ENCODE data around the gene RASSF4.

Gene RASSF4, protein sequence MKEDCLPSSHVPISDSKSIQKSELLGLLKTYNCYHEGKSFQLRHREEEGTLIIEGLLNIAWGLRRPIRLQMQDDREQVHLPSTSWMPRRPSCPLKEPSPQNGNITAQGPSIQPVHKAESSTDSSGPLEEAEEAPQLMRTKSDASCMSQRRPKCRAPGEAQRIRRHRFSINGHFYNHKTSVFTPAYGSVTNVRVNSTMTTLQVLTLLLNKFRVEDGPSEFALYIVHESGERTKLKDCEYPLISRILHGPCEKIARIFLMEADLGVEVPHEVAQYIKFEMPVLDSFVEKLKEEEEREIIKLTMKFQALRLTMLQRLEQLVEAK

GRCh38 chr10:44959247-44960087 is at the start of gene RASSF4:
Gene RASSF4, plus strand, starts transcription at chr10:44959802. Its CDS starts 10,401 bp downstream, at chr10:44970203.
- DNase-seq (ENCODE audit: low read depth in 1 of 2, low spot score in 1 of 2), result peak; percentile 85 to 90

- no peak for DNase-seq (ENCODE audit: low read depth in 1 of 2, low spot score in 1 of 2)
Observed at GRCh38 chr10:44909910-44910309, 49.7 kb upstream of the RASSF4 start.

GRCh38 chr10:44910602-44911001 is 49.0 kb upstream of the RASSF4 start:
- DNase-seq (ENCODE audit: low read depth in 1 of 2, low spot score in 1 of 2), result no peak

GRCh38 chr10:44911081-44911540 is 48.5 kb upstream of the RASSF4 start, which contains the start of gene TMEM72:
Gene TMEM72, plus strand, starts transcription at chr10:44911337. Its CDS starts 176 bp downstream, at chr10:44911513.
- no peak for DNase-seq (ENCODE audit: low read depth in 1 of 2, low spot score in 1 of 2)

- DNase-seq (ENCODE audit: low read depth in 1 of 2, low spot score in 1 of 2), result no peak
Observed at GRCh38 chr10:44911951-44912350, 47.7 kb upstream of the RASSF4 start.

DNA sequence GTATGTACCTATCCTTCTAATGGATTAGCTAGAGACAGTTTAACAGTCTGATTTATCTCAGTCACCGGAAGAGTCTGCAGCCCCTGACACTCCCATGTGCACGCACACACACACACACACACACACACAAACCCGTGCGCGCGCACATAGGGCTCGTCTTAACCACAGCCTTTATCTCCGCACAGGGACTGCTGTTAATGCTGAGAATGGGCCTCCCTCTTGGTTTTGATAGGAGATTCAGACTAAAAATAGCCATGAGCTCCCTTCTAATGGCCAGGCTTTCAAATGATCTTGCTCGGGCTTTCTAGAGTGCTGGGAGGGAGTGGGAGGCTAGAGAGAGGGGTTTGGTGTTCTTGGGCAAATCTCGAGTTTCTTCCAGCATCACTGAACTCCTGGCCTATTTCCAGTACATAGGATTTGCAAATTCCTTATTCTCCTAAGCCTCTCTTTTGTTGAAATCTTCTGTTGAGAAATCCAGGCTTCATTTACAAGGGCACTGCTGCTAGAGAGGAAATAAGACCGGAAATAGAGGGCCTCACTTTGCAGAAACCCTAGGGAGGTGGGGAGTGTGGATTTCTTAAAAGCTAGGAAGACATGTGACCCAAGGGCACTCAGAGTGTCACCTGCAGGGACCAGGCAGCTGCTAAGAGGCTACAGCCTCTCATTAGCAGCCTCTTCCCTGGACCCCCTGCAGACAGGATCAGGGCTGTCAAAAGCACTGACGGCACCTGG is 46.1 kb upstream of the RASSF4 start:
- no peak for DNase-seq (ENCODE audit: low read depth in 1 of 2, low spot score in 1 of 2)

DNA sequence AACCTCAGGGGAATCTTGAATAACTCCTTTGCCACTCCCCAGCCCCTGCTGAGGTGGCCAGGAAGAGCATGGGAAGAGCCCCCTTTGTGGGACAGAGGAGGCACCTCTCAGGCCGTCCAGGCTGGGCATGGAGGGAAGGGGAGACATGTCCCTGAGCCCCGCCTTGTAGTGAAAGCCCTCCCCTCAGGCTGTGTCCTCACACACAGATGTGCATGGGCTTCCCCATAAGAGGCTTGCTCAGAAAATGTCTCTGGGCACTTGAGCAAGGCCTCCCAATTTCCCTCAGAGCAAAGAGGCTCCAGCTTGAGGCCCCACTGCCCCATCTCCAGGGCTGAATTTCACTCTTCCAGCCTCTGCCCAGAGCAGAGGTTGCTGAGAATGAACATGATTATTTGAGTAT is 44.7 kb upstream of the RASSF4 start:
- DNase-seq (ENCODE audit: low read depth in 1 of 2, low spot score in 1 of 2), result no peak

DNA sequence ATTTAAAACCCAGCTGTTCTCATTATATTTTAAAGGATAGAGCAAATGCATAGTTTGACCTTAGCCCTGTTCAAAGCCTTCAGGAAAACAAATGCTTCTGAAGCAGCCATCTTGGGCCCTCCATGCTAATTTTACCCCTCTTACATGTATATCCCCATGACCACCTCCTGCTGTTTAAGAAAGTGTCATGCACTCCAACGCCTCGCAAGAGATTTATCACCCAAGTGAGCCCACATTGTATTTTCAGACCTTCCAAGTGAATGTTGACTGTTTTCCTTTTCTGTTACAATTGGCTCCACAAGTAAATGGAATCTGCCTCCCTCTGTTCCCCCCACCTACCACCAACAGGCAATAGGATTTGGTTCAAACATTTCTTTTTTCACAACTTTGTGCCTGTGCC is 43.2 kb upstream of the RASSF4 start:
- DNase-seq (ENCODE audit: low read depth in 1 of 2, low spot score in 1 of 2), result no peak

- DNase-seq (ENCODE audit: low read depth in 1 of 2, low spot score in 1 of 2), result no peak
Observed at GRCh38 chr10:44917848-44918247, 41.8 kb upstream of the RASSF4 start.

- no peak for DNase-seq (ENCODE audit: low read depth in 1 of 2, low spot score in 1 of 2)
Observed at GRCh38 chr10:44920252-44920651, 39.4 kb upstream of the RASSF4 start.

DNA sequence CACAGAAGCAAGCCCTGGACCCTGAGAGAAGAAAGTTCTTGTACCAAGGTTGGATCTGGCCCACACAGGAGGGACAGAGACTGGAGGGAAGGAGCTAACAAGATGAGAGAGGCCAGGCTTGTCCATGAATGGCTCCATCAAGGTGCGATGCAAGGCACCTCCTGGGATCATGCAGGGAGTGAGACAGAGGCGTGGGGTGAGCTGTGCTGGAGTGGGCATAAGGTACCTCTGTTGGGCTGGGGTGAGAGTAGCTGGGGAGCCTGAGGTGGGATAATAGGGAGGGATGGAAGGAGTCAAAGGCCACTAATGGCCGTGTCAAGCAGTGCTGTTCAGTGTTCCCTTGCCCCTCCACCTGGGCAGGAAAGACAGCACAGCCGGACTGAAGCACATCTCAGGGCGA is 38.5 kb upstream of the RASSF4 start:
- DNase-seq (ENCODE audit: low read depth in 1 of 2, low spot score in 1 of 2), result no peak

DNA sequence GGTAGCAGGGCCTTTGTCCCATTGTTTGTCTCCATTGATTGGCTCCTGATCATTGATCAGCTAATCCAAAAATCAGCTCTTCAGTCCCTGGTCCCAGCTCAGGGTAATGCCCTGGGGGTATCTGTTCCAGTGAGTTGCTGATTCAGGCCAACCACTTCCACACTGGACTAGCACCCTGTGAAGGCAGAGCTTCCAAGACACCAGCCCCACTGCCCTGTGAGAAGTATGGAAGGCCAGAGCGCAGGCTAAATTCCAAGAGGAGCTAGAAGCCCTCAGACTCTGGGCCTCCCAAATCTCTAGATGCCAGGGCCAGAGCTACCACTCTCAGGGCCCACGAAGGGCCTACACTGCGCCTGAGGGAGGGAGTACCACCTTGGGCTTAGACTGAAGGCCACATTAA is 38.1 kb upstream of the RASSF4 start:
- DNase-seq (ENCODE audit: low read depth in 1 of 2, low spot score in 1 of 2), result no peak

GRCh38 chr10:44922021-44922420 is 37.6 kb upstream of the RASSF4 start:
- DNase-seq (ENCODE audit: low read depth in 1 of 2, low spot score in 1 of 2), result no peak

DNA sequence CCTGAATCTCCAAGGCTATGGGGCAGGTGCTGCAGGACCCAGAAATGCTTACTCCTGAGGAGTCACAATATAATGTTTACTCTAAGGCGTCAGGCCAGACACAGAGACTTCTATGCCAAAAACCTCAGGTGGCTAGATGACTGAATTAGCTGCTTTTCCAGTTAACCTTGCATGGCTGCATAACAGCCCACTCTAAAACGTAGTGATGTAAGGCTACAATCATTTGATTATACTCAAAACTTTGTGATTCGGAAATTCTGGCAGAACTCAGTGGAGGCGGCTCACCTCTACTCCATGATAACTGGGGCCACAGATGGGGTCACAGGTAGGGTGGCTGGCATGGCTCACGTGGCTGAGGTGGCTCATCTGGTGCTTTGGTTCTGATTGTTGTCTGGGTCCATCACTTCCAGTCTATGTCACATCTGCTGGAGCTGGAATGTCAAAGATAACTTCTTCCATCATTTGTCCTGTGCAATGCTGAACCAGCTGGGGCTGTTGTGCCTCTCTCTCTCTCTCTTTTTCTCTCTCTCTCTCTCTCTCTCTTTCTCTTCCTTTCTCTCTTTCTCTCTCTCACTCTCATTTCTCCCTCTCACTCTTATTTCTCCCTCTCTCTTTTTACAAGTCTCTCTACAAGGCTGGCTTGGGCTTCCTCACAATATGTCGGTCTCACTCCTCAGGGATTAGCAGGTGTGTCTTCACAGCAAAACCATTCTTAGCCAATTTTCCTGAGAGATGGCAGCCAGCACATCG is 36.6 kb upstream of the RASSF4 start:
- no peak for DNase-seq (ENCODE audit: low read depth in 1 of 2, low spot score in 1 of 2)

DNA sequence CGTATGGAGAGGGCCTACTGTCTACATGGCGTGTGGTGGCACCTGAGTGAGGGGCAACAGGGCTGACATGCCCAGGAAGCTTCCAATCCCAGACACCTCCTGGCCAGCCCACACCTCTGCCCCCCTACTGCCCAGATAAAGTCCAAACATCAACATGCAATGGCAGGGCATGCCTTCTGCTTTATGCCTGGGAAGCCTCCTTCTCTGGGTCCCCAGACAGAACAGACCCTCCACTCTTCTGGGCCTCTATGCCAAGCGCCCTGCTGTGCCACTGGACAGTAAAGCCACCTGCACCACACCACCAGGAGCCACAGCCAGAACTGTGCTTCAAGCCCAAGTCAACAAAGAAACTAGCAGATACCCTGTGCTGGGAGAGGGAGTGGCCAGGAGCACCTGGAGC is 36.0 kb upstream of the RASSF4 start:
- DNase-seq (ENCODE audit: low read depth in 1 of 2, low spot score in 1 of 2), result no peak

- no peak for DNase-seq (ENCODE audit: low read depth in 1 of 2, low spot score in 1 of 2)
Observed at GRCh38 chr10:44924261-44925040, 35.2 kb upstream of the RASSF4 start.

DNA sequence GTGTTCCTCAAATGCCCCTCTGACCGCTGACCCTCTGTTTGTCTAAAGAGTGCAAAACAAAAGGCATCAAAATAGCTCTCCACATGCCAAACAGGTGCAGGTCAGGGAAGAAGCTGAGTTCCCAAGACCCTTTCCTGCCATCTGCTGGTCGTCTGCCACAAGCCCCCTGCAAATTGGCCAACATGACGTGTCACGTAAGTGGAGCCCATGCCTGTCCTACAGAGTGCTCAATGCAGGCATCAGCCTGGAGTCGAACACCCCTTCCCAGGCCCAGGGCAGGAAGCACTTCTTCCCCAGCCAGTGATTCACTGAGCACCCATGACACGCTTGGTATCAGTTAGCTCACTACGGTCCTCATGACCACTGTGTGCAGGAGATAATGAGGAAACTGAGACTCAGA is 34.4 kb upstream of the RASSF4 start:
- DNase-seq (ENCODE audit: low read depth in 1 of 2, low spot score in 1 of 2), result no peak

- no peak for DNase-seq (ENCODE audit: low read depth in 1 of 2, low spot score in 1 of 2)
Observed at GRCh38 chr10:44925811-44926750, 33.5 kb upstream of the RASSF4 start.

- no peak for DNase-seq (ENCODE audit: low read depth in 1 of 2, low spot score in 1 of 2)
Observed at GRCh38 chr10:44926751-44927351, 32.8 kb upstream of the RASSF4 start.

All from activated CD4-positive, alpha-beta T cell treated with anti-CD3 and anti-CD28 coated beads, Interleukin-2, amount 50 U/mL, for 24 hours (primary cell).